ENCODE data around the gene HSF4. TPM values are rescaled to one million over a fixed set of nuclear protein-coding genes. Genes with fewer than 3 reads are reported as not detected.

Gene HSF4
- total RNA-seq, 1 donor from 2014 or later, result 0.63 TPM

- TF ChIP-seq CTCF (conservative IDR thresholded peaks at IDR 0.05; ENCODE audit: low read depth, low read length), result peak; percentile 32
- peak overlapping the region; percentile 65 for H3K4me3 ChIP-seq (ENCODE audit: low read depth, low read length)
- no peak for DNase-seq (ENCODE audit: low read depth)
Observed at GRCh38 chr16:67173808-67174705, 9.5 kb downstream of the HSF4 start.

- peak overlapping the region; percentile 65 for H3K4me3 ChIP-seq (ENCODE audit: low read depth, low read length)
- TF ChIP-seq CTCF (conservative IDR thresholded peaks at IDR 0.05; ENCODE audit: low read depth, low read length), result no peak
- DNase-seq (ENCODE audit: low read depth), result no peak
Observed at GRCh38 chr16:67174706-67175231, 10.2 kb downstream of the HSF4 start.

- no peak for TF ChIP-seq CTCF (conservative IDR thresholded peaks at IDR 0.05; ENCODE audit: low read depth, low read length)
- H3K4me3 ChIP-seq (ENCODE audit: low read depth, low read length), result no peak overlapping the region
- no peak for DNase-seq (ENCODE audit: low read depth)
Observed at GRCh38 chr16:67176662-67177061, 12.1 kb downstream of the HSF4 start.

GRCh38 chr16:67177743-67178699 lies 13.5 kb downstream of the HSF4 start:
- no peak for TF ChIP-seq CTCF (conservative IDR thresholded peaks at IDR 0.05; ENCODE audit: low read depth, low read length)
- H3K4me3 ChIP-seq (ENCODE audit: low read depth, low read length), result peak overlapping the region; percentile 45
- DNase-seq (ENCODE audit: low read depth), result no peak

GRCh38 chr16:67179421-67180080 lies 15.0 kb downstream of the HSF4 start:
- peak; percentile 28 for TF ChIP-seq CTCF (conservative IDR thresholded peaks at IDR 0.05; ENCODE audit: low read depth, low read length)
- H3K4me3 ChIP-seq (ENCODE audit: low read depth, low read length), result no peak overlapping the region
- no peak for DNase-seq (ENCODE audit: low read depth)

GRCh38 chr16:67180166-67180565 lies 15.6 kb downstream of the HSF4 start:
- TF ChIP-seq CTCF (conservative IDR thresholded peaks at IDR 0.05; ENCODE audit: low read depth, low read length), result no peak
- no peak overlapping the region for H3K4me3 ChIP-seq (ENCODE audit: low read depth, low read length)
- DNase-seq (ENCODE audit: low read depth), result no peak
